HepG2 (cell line): ENCODE data around the gene OCLN. TPM values are rescaled to one million over a fixed set of nuclear protein-coding genes. Genes with fewer than 3 reads are reported as not detected.

Source experiments
- ATAC-seq: fragments of 200-7000 bp; cut with Tn5 transposase; 3 replicates; pipeline ENCODE4 v1.9.1; 2020; ENCODE audit warnings: mild to moderate bottlenecking, moderate library complexity
- BruUV-seq: library from RNA; stranded (reverse); fragments of 400-500 nt; replicated peaks from 2 replicates; lab custom pipeline; 2021; lab: Mats Ljungman, UMichigan
- CTCF ChIA-PET: fragments of 300-600 bp; formaldehyde crosslinking; extraction: SDS; loops from one replicate; lab custom pipeline; 2021; ENCODE audit warnings: low total read pairs, inconsistent platforms, low intra/inter-chr PET ratio; lab: Yijun Ruan, JAX
- POLR2A ChIA-PET: fragments of 350-600 bp; sonication (Branson Sonifier 250); formaldehyde crosslinking; loops from one replicate; lab custom pipeline; 2020; ENCODE audit warnings: antibody characterized with exemption, inconsistent platforms; lab: Yijun Ruan, JAX
- DNase-seq: peaks from one replicate; pipeline ENCODE4 v3.0.0-alpha.2; 2015; ENCODE audit warnings: low spot score
- FAIRE-seq: peaks from 3 replicates; lab custom pipeline; 2011; peaks lifted over from hg19 to GRCh38; lab: Jason Lieb, UNC
- H2AFZ ChIP-seq: one replicate; pipeline ENCODE4 v1.6.1; 2011; ENCODE audit warnings: low read length, inconsistent platforms
- H3K27ac ChIP-seq: fragments of 300-600 bp; 3 replicates; pipeline ENCODE4 v1.8.0; 2011; ENCODE audit warnings: mixed run types, mild to moderate bottlenecking, mixed read lengths, low read length, inconsistent platforms; ENCODE audit not compliant: insufficient read depth; ENCODE audit errors: extremely low read length
- H3K27me3 ChIP-seq, 2 experiments: fragments of 200-600 bp in 1 of 2; 2 replicates in 1 of 2; 3 replicates in 1 of 2; pipeline versions ENCODE4 v1.6.0 to v1.8.0; 2011; ENCODE audit warnings: low read length in 2 of 2, mild to moderate bottlenecking in 2 of 2, moderate library complexity in 2 of 2, inconsistent platforms in 1 of 2; ENCODE audit not compliant: insufficient read depth in 2 of 2, control insufficient read depth in 1 of 2
- H3K36me3 ChIP-seq, 2 experiments: fragments of 200-600 bp in 1 of 2; replicated peaks in 1 of 2; 2 replicates in 1 of 2; 3 replicates in 1 of 2; pipeline versions ENCODE4 v1.5.1 to v1.8.0; 2011; ENCODE audit warnings: low read length in 2 of 2, inconsistent platforms in 1 of 2; ENCODE audit not compliant: insufficient read depth in 2 of 2, control insufficient read depth in 1 of 2
- H3K4me1 ChIP-seq: 2 replicates; pipeline ENCODE4 v1.5.1; 2012; ENCODE audit warnings: low read length, inconsistent platforms; ENCODE audit not compliant: insufficient read depth
- H3K4me2 ChIP-seq: 2 replicates; pipeline ENCODE4 v1.6.0; 2011; ENCODE audit warnings: low read depth, low read length, inconsistent platforms
- H3K4me3 ChIP-seq, 3 experiments: fragments of 200-600 bp in 1 of 3; sonication (generic), shearing (Covaris generic) in 1 of 3; replicated peaks in 1 of 3; 2 replicates each; pipeline ENCODE4 v1.5.1; 2011 to 2016; ENCODE audit warnings: low read length in 3 of 3, inconsistent platforms in 2 of 3, low read depth in 2 of 3, mild to moderate bottlenecking in 2 of 3, control low read depth in 1 of 3, mixed read lengths in 1 of 3; ENCODE audit not compliant: insufficient read depth in 1 of 3
- H3K79me2 ChIP-seq: one replicate; pipeline ENCODE4 v1.6.1; 2011; ENCODE audit warnings: low read length, inconsistent platforms; ENCODE audit not compliant: insufficient read depth
- H3K9ac ChIP-seq: 2 replicates; pipeline ENCODE4 v1.6.0; 2011; ENCODE audit warnings: mild to moderate bottlenecking, low read depth, low read length, inconsistent platforms; ENCODE audit not compliant: insufficient read depth
- H3K9me3 ChIP-seq: 2 replicates; pipeline ENCODE4 v1.5.1; 2012; ENCODE audit warnings: mild to moderate bottlenecking, low read length
- H4K20me1 ChIP-seq: 2 replicates; pipeline ENCODE4 v1.6.0; 2011; ENCODE audit warnings: inconsistent platforms, mild to moderate bottlenecking, low read length, moderate library complexity; ENCODE audit not compliant: insufficient read depth
- HNRNPK ChIP-seq: fragments of 200-400 bp; formaldehyde crosslinking; IDR thresholded peaks from 2 replicates; pipeline ENCODE4 v1.6.1; 2018; ENCODE audit warnings: low read length, low read depth, moderate library complexity, mild to moderate bottlenecking; ENCODE audit not compliant: poor library complexity, severe bottlenecking
- HNRNPLL ChIP-seq: fragments of 200-400 bp; formaldehyde crosslinking; IDR thresholded peaks from 2 replicates; pipeline ENCODE4 v1.6.1; 2017; ENCODE audit warnings: mild to moderate bottlenecking, low read depth, low read length; ENCODE audit not compliant: poor library complexity, severe bottlenecking
- HOXA7 ChIP-seq: sonication (generic); formaldehyde crosslinking; IDR thresholded peaks from 2 replicates; pipeline ENCODE4 v1.8.1; 2022; ENCODE audit warnings: mild to moderate bottlenecking, missing genetic modification reagents, moderate library complexity
- NCOA5 ChIP-seq: sonication (generic); formaldehyde crosslinking; IDR thresholded peaks from 2 replicates; pipeline ENCODE4 v1.4.0; 2020; ENCODE audit warnings: missing genetic modification reagents
- NFYC ChIP-seq: IDR thresholded peaks from 2 replicates; pipeline ENCODE4 v1.6.1; 2016; ENCODE audit warnings: missing genetic modification reagents, missing compliant biosample characterization
- SAP130 ChIP-seq: IDR thresholded peaks from 2 replicates; pipeline ENCODE4 v1.6.1; 2016; ENCODE audit warnings: low read depth
- SIN3A ChIP-seq: IDR thresholded peaks from 2 replicates; pipeline ENCODE4 v1.6.1; 2011; ENCODE audit warnings: low read depth, mild to moderate bottlenecking, control low read depth, low read length, borderline replicate concordance
- SMAD1 ChIP-seq: sonication (generic); formaldehyde crosslinking; IDR thresholded peaks from 2 replicates; pipeline ENCODE4 v1.4.0; 2020; ENCODE audit warnings: missing genetic modification reagents, low read depth, mild to moderate bottlenecking, borderline replicate concordance
- SRSF1 ChIP-seq: fragments of 200-400 bp; formaldehyde crosslinking; optimal IDR thresholded peaks from 2 replicates; pipeline ENCODE3; 2017; ENCODE audit warnings: mild to moderate bottlenecking, low read depth, low read length, moderate library complexity
- ZBTB38 ChIP-seq: sonication (generic); formaldehyde crosslinking; IDR thresholded peaks from 2 replicates; pipeline ENCODE4 v1.5.1; 2020; ENCODE audit warnings: mild to moderate bottlenecking, missing genetic modification reagents
- ZEB1 ChIP-seq: IDR thresholded peaks from 2 replicates; pipeline ENCODE4 v1.6.1; 2012; ENCODE audit warnings: mild to moderate bottlenecking, low read depth, inconsistent platforms; ENCODE audit not compliant: insufficient replicate concordance
- ZFP82 ChIP-seq: sonication (generic); formaldehyde crosslinking; IDR thresholded peaks from 2 replicates; pipeline ENCODE4 v1.5.1; 2020; ENCODE audit warnings: mild to moderate bottlenecking, missing genetic modification reagents, borderline replicate concordance
- ZMAT3 ChIP-seq: sonication (generic); formaldehyde crosslinking; conservative IDR thresholded peaks from 2 replicates; pipeline ENCODE4 v1.7.0; 2021; ENCODE audit warnings: missing genetic modification reagents
- ZNF138 ChIP-seq: sonication (generic); formaldehyde crosslinking; IDR thresholded peaks from 2 replicates; pipeline ENCODE4 v1.5.0; 2020; ENCODE audit warnings: mild to moderate bottlenecking, low read depth, missing genetic modification reagents
- ZNF253 ChIP-seq: sonication (generic); formaldehyde crosslinking; IDR thresholded peaks from 2 replicates; pipeline ENCODE4 v1.8.0; 2022; ENCODE audit warnings: mild to moderate bottlenecking, missing genetic modification reagents, borderline replicate concordance
- ZNF331 ChIP-seq: sonication (generic); formaldehyde crosslinking; IDR thresholded peaks from 2 replicates; pipeline ENCODE4 v1.4.0; 2020; ENCODE audit warnings: missing genetic modification reagents
- ZNF446 ChIP-seq: sonication (generic); formaldehyde crosslinking; IDR thresholded peaks from 2 replicates; pipeline ENCODE4 v1.5.0; 2020; ENCODE audit warnings: mild to moderate bottlenecking, missing genetic modification reagents
- ZNF670 ChIP-seq: sonication (generic); formaldehyde crosslinking; IDR thresholded peaks from 2 replicates; pipeline ENCODE4 v1.8.0; 2022; ENCODE audit warnings: mild to moderate bottlenecking, missing genetic modification reagents, borderline replicate concordance
- ZNF790 ChIP-seq: sonication (generic); formaldehyde crosslinking; IDR thresholded peaks from 2 replicates; pipeline ENCODE4 v1.8.0; 2022; ENCODE audit warnings: missing genetic modification reagents, mild to moderate bottlenecking, borderline replicate concordance
- ZNF879 ChIP-seq: sonication (generic); formaldehyde crosslinking; IDR thresholded peaks from 2 replicates; pipeline ENCODE4 v1.8.1; 2023; ENCODE audit warnings: missing genetic modification reagents
- WGBS: methylation state at CpG from one replicate; pipeline ENCODE4 v1.1.6; 2017; ENCODE audit warnings: low lambda C conversion rate; 5-methylcytosine and 5-hydroxymethylcytosine counted together
- in situ Hi-C: cut with HindIII; loops from 2 replicates; pipeline ENCODE4 v1.10.0; 2017; ENCODE audit warnings: low pct_unique_long_range_greater_than_20kb; ENCODE audit not compliant: extremely low pct_ligation_motif_present
- intact Hi-C: fragments of 100-400 bp; cut with micrococcal nuclease; formaldehyde crosslinking; loops from one replicate; pipeline ENCODE4 v1.10.0; 2022; ENCODE audit not compliant: unreplicated experiment
- polyA plus RNA-seq, 8 experiments: library from polyadenylated mRNA; depleted of rRNA in 3 of 8; stranded (reverse) in 7 of 8; unstranded in 1 of 8; fragments of >200 nt; fragmentation: Illumina TruSeq in 4 of 8; extraction: Trizol in 4 of 8; gene quantifications; 2 replicates each; pipeline versions ENCODE4 v1.2.1 to v1.2.3, GENCODE V29; 2011 to 2016; ENCODE audit warnings: low read depth in 4 of 8, missing spikeins in 1 of 8, mixed read lengths in 1 of 8; ENCODE audit not compliant: insufficient read depth in 1 of 8
- total RNA-seq, 5 experiments: library from RNA; depleted of rRNA; stranded (reverse); fragments of >200 nt; fragmentation: Illumina TruSeq; extraction: Trizol; gene quantifications; 2 replicates each; pipeline ENCODE4 v1.2.3, GENCODE V29; 2016; ENCODE audit warnings: low read depth in 1 of 5
- TF ChIP-seq, protein P1 (sequence below), 2 experiments: sonication (generic) in 1 of 2; formaldehyde crosslinking in 1 of 2; IDR thresholded peaks; 2 replicates each; pipeline versions ENCODE4 v1.4.0 to v1.6.1; 2018 to 2020; ENCODE audit warnings: missing genetic modification reagents in 2 of 2, borderline replicate concordance in 1 of 2, low read depth in 1 of 2, mild to moderate bottlenecking in 1 of 2, missing biosample characterization in 1 of 2
- TF ChIP-seq, protein P2 (sequence below): sonication (generic); formaldehyde crosslinking; IDR thresholded peaks from 2 replicates; pipeline ENCODE4 v1.8.0; 2022; ENCODE audit warnings: mild to moderate bottlenecking, missing genetic modification reagents, moderate library complexity

OCLN gene
- total and polyA plus RNA-seq, 2 of the 13 experiments (the other 11 are each of a cell fraction or from before 2014, with no cell fraction given) = 24.1 to 34.8 TPM

DNA sequence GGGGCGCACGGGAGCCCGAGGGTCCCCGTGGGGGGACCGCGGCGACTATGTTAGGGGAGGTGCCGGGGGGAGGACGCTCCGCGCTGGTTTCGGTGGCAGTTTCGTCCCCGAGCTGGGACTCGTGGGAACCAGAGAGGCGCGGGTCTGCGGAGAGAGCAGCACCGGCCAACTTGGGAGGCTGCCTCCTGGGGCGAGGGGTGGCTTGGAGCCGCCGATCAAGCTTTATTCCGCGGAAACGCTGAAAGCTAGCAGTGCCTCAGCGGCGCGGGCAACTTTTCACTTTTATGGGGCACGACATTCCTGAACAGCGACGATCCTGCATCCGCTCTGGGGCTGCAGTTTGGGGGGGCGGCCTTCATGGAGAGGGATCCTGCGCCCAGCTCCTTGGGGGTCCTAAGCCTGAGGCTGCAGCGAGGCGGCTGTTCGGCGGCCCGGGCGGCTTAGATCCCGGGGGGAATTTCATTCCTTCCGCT lies 369 bp downstream of the OCLN start:
- intact Hi-C loops (loop anchor here (1.0 to 5.0 kb wide), 3 partner anchors 36 to 78 kb away; partner anchors contain the start of gene MARVELD2), in situ Hi-C loops (loop anchor here (5.0 kb wide), 1 partner anchor 81 kb away; no protein-coding TSS in a partner anchor)
- peaks cover 63% of the 10 kb centered on the region for H3K4me1 ChIP-seq
- peak overlapping the region; percentile 73 for H3K4me2 ChIP-seq
- H3K79me2 ChIP-seq = peaks cover 43% of the 10 kb centered on the region
- POLR2A ChIA-PET = interaction anchor here (0.8 to 1.9 kb wide), 8 partner anchors 10 to 48 kb away, joined by 3 to 14 read pairs (median 5); no protein-coding TSS in a partner anchor
- BruUV-seq = TSS peak; percentile 50
- H3K9ac ChIP-seq = peak overlapping the region; percentile 85
- no peaks in the 10 kb centered on the region for H3K36me3 ChIP-seq
- H3K27me3 ChIP-seq = no peaks in the 10 kb centered on the region; a peak in 1 of 5 replicates
- peak overlapping the region; percentile 83 to 96 (median 92) for H3K4me3 ChIP-seq
- H4K20me1 ChIP-seq = no peaks in the 10 kb centered on the region; the same call in 1 of the 2 replicates
- peak overlapping the region; percentile 77 for H3K27ac ChIP-seq
- H2AFZ ChIP-seq = peak overlapping the region; percentile 71
- DNase-seq (no peak), FAIRE-seq (no peak), ATAC-seq (peak; percentile 65)
- H3K9me3 ChIP-seq = no peaks in the 10 kb centered on the region
- WGBS = no CpG with 5 or more reads among the region's 42 CpGs
- CTCF ChIA-PET = no interaction called here
- TF ChIP-seq HOXA7 (CRISPR knock-in tag) = 0 out of 2 replicates have a peak, but pooled peaks have one; percentile 11
- 0 out of 2 replicates have a peak, but pooled peaks have one; percentile 2 for TF ChIP-seq ZNF138 (CRISPR knock-in tag)
- TF ChIP-seq SMAD1 (CRISPR knock-in tag) = no peak; the same call in 1 of the 2 replicates
- TF ChIP-seq ZNF253 (CRISPR knock-in tag) = 0 out of 2 replicates have a peak, but pooled peaks have one; percentile 15
- TF ChIP-seq ZNF331 = no peak
- TF ChIP-seq ZNF879 (CRISPR knock-in tag) = peak; percentile 71; the same call in 1 of the 2 replicates
- TF ChIP-seq NCOA5 (CRISPR knock-in tag) = no peak
- TF ChIP-seq ZBTB38 (CRISPR knock-in tag) = peak; percentile 29; the same call in 1 of the 2 replicates
- TF ChIP-seq, protein P1, sequence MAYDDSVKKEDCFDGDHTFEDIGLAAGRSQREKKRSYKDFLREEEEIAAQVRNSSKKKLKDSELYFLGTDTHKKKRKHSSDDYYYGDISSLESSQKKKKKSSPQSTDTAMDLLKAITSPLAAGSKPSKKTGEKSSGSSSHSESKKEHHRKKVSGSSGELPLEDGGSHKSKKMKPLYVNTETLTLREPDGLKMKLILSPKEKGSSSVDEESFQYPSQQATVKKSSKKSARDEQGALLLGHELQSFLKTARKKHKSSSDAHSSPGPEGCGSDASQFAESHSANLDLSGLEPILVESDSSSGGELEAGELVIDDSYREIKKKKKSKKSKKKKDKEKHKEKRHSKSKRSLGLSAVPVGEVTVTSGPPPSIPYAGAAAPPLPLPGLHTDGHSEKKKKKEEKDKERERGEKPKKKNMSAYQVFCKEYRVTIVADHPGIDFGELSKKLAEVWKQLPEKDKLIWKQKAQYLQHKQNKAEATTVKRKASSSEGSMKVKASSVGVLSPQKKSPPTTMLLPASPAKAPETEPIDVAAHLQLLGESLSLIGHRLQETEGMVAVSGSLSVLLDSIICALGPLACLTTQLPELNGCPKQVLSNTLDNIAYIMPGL (CRISPR knock-in tag; IDR thresholded peaks at IDR 0.05; ENCODE audit: borderline replicate concordance in 1 of 2, low read depth in 1 of 2) = peak in 1 of 2 experiments; percentile 63; a peak in 1 of 4 replicates
- TF ChIP-seq ZNF670 = 0 out of 2 replicates have a peak, but pooled peaks have one; percentile 6
- TF ChIP-seq, protein P2, sequence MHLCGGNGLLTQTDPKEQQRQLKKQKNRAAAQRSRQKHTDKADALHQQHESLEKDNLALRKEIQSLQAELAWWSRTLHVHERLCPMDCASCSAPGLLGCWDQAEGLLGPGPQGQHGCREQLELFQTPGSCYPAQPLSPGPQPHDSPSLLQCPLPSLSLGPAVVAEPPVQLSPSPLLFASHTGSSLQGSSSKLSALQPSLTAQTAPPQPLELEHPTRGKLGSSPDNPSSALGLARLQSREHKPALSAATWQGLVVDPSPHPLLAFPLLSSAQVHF (CRISPR knock-in tag) = peak; percentile 35; the same call in 1 of the 2 replicates
- TF ChIP-seq SAP130 = no peak
- TF ChIP-seq ZNF446 (CRISPR knock-in tag) = 0 out of 2 replicates have a peak, but pooled peaks have one; percentile 21
- peak; percentile 69 for TF ChIP-seq SRSF1
- TF ChIP-seq NFYC (CRISPR knock-in tag) = no peak
- 0 out of 2 replicates have a peak, but pooled peaks have one; percentile 64 for TF ChIP-seq ZFP82 (CRISPR knock-in tag)
- peak; percentile 34; the same call in 1 of the 2 replicates for TF ChIP-seq SIN3A
- TF ChIP-seq ZEB1 = peak; percentile 66
- TF ChIP-seq HNRNPLL = peak; percentile 15
- TF ChIP-seq ZMAT3 (CRISPR knock-in tag) = 0 out of 2 replicates have a peak, but pooled peaks have one; percentile 12
- peak; percentile 24; the same call in 1 of the 2 replicates for TF ChIP-seq ZNF790 (CRISPR knock-in tag)
- peak; percentile 5 for TF ChIP-seq HNRNPK
